Loucy (cell line): ENCODE results near the gene CDY2A.
"Not testable (repeated sequence)": the region's sequence is repeated elsewhere in the genome, so short reads cannot be mapped to it uniquely, and the experiment has no call there.

Experiments
- H2AFZ ChIP-seq: fragments of 200-600 bp; sonication (generic); 2 replicates; pipeline ENCODE4 v1.6.0; 2016; ENCODE audit warnings: antibody characterized with exemption, mild to moderate bottlenecking, low read length, moderate library complexity
- H3F3A ChIP-seq: fragments of 200-600 bp; 2 replicates; pipeline ENCODE4 v1.6.0; 2016; ENCODE audit warnings: antibody characterized with exemption, low read depth, mild to moderate bottlenecking
- H3K27me3 ChIP-seq: fragments of 200-600 bp; sonication (generic); 2 replicates; pipeline ENCODE4 v1.6.1; 2014; ENCODE audit warnings: low read length, mild to moderate bottlenecking; ENCODE audit not compliant: insufficient read depth, poor library complexity, severe bottlenecking
- H3K36me3 ChIP-seq: fragments of 200-600 bp; sonication (generic); 2 replicates; pipeline ENCODE4 v1.6.1; 2016; ENCODE audit warnings: low read length; ENCODE audit not compliant: insufficient read depth
- H3K4me1 ChIP-seq: fragments of 200-600 bp; sonication (generic); 2 replicates; pipeline ENCODE4 v1.5.1; 2014; ENCODE audit warnings: low read length, mild to moderate bottlenecking; ENCODE audit not compliant: insufficient read depth, poor library complexity, severe bottlenecking
- H3K4me2 ChIP-seq: fragments of 200-600 bp; sonication (generic); 2 replicates; pipeline ENCODE4 v1.6.0; 2014; ENCODE audit warnings: antibody characterized with exemption, low read length, low read depth, mild to moderate bottlenecking; ENCODE audit not compliant: poor library complexity, severe bottlenecking
- H3K4me3 ChIP-seq: fragments of 200-600 bp; sonication (generic); 2 replicates; pipeline ENCODE4 v1.5.1; 2014; ENCODE audit warnings: low read length, mild to moderate bottlenecking, mixed read lengths; ENCODE audit not compliant: poor library complexity, severe bottlenecking
- H3K79me2 ChIP-seq: fragments of 200-600 bp; sonication (generic); 2 replicates; pipeline ENCODE4 v1.6.1; 2014; ENCODE audit warnings: low read length; ENCODE audit not compliant: insufficient read depth
- H3K9ac ChIP-seq: fragments of 200-600 bp; sonication (generic); 2 replicates; pipeline ENCODE4 v1.6.0; 2014; ENCODE audit warnings: mild to moderate bottlenecking, low read depth, low read length, moderate library complexity; ENCODE audit not compliant: poor library complexity, severe bottlenecking
- H3K9me2 ChIP-seq: fragments of 200-600 bp; sonication (generic); replicated peaks from 2 replicates; pipeline ENCODE4 v1.6.1; 2016; ENCODE audit warnings: low read depth, low read length, mixed read lengths
- H3K9me3 ChIP-seq: fragments of 200-600 bp; sonication (generic); 2 replicates; pipeline ENCODE4 v1.6.1; 2014; ENCODE audit warnings: mild to moderate bottlenecking, antibody characterized with exemption, low read length, low read depth; ENCODE audit not compliant: insufficient read depth
- H4K20me1 ChIP-seq: fragments of 200-600 bp; sonication (generic); 2 replicates; pipeline ENCODE4 v1.6.0; 2014; ENCODE audit warnings: antibody characterized with exemption, low read length, mild to moderate bottlenecking; ENCODE audit not compliant: insufficient read depth, poor library complexity, severe bottlenecking

The CDY2A gene, protein sequence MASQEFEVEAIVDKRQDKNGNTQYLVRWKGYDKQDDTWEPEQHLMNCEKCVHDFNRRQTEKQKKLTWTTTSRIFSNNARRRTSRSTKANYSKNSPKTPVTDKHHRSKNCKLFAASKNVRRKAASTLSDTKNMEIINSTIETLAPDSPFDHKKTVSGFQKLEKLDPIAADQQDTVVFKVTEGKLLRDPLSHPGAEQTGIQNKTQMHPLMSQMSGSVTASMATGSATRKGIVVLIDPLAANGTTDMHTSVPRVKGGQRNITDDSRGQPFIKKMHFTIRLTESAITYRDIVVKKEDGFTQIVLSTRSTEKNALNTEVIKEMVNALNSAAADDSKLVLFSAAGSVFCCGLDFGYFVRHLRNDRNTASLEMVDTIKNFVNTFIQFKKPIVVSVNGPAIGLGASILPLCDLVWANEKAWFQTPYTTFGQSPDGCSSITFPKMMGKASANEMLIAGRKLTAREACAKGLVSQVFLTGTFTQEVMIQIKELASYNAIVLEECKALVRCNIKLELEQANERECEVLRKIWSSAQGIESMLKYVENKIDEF

DNA sequence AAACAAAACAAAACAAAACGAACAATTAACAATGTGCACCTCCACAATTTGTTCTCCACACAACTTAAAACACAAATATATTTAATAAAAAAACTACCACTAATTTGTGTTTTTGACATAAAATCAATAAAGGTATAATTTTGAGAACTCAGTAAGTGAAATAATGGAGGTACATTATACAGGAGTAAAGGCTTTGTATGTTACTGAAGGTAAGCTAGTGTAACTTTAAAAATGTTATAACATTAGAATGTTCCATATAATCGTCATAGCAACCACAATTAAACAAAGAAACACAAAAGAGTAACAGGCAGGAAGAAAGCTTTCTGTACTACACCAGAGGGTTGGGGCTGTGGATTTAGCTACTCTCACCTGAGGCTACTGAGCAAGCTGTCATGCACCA is at the start of gene CDY2A:
Gene CDY2A (plus strand): TSS at position 301 of the 400 bp plus-strand sequence. CDS start 328 bp downstream, outside the sequence.
- H4K20me1 ChIP-seq, H3K9me3 ChIP-seq, H3F3A ChIP-seq, H3K4me3 ChIP-seq, H3K79me2 ChIP-seq, H3K4me1 ChIP-seq, H3K4me2 ChIP-seq, H3K27me3 ChIP-seq, H3K9me2 ChIP-seq, H3K9ac ChIP-seq, H2AFZ ChIP-seq, H3K36me3 ChIP-seq: not testable (repeated sequence)

DNA sequence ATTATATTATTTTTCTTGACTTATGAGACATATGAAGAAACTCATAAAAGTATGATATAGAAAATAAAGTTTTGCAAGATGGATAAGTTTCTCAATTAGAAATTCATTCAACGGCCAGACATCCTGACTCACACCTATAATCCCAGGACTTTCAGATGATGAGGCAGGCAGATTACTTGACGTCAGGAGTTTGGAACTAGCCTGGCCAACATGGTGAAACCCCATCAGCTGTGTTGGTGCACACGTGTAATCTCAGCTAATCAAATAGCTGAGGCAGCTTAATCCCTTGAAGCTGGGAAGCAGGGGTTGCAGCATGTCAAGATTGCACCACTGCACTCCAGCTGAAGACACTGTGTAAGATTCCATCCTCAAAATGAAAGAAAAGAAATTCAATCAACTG is 28.0 kb upstream of the CDY2A start:
- H4K20me1 ChIP-seq, H2AFZ ChIP-seq, H3K27me3 ChIP-seq, H3K9ac ChIP-seq, H3K4me2 ChIP-seq, H3K4me3 ChIP-seq, H3F3A ChIP-seq, H3K9me3 ChIP-seq, H3K36me3 ChIP-seq, H3K9me2 ChIP-seq, H3K4me1 ChIP-seq, H3K79me2 ChIP-seq: not testable (repeated sequence)

DNA sequence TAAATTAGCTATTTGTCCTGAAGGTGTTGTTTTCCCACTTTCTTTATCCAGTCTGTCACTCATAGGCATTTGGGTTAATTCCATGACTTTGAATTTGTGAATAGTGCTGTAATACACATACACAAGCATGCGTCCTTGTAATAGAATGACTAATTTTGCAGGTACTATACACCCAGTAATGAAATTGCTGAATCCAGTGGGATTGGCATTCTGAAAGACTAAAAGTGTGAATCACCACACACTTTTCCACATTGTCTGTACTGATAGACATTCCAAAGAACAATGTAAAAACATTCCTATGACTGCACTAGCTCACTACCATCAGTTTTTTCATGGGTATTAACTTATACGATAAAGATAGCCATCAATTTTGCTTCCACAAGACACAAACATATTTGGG is 27.3 kb upstream of the CDY2A start:
- H3K4me1 ChIP-seq, H3K4me2 ChIP-seq, H3K79me2 ChIP-seq, H4K20me1 ChIP-seq, H3K9ac ChIP-seq, H2AFZ ChIP-seq, H3F3A ChIP-seq, H3K27me3 ChIP-seq, H3K9me3 ChIP-seq, H3K4me3 ChIP-seq, H3K9me2 ChIP-seq, H3K36me3 ChIP-seq: not testable (repeated sequence)

DNA sequence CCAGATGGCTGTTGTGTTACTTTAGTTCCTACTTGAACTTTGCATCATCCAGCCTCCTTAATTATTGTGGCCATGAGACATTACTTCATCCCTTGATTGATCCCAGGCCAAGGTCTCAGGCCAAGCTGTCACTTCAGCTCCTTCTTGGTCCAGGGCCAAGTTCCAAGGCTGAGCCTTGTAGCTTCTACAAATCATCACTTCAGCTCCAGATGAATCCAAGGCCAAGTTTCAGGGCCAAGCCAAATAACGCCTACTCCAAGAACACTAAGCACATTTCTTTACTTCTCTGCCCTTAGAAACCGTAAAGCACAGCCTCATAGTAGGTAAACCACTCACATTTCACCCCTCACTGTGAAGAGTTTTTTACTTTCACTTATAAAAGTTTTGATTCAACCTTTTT is 1.7 kb upstream of the CDY2A start:
- H3K4me3 ChIP-seq, H3K9me2 ChIP-seq, H3K36me3 ChIP-seq, H2AFZ ChIP-seq, H4K20me1 ChIP-seq, H3K9me3 ChIP-seq, H3K79me2 ChIP-seq, H3K9ac ChIP-seq, H3K27me3 ChIP-seq, H3K4me1 ChIP-seq, H3F3A ChIP-seq, H3K4me2 ChIP-seq: not testable (repeated sequence)

DNA sequence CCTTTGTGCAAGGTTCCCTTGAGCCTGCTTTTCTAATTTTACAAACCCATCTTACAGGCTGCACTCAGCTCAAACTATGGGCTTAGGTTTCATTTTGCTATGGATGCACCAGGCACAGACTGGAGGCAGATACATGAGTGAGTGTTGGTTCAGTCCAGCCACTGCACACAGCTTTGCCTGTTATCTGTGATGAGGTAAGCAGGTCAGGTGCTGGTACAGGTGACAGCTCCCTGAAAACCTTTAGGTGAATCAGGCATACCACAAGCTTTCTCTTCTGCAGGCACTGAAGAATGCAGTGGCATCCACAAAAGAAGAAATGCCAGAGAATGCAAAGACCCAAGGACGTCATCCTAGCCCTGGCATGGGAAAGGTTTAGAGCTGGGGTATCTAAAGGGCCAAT is 3.3 kb downstream of the CDY2A start:
- H3K4me3 ChIP-seq, H3K4me2 ChIP-seq, H3K4me1 ChIP-seq, H3F3A ChIP-seq, H3K9me2 ChIP-seq, H3K79me2 ChIP-seq, H4K20me1 ChIP-seq, H3K27me3 ChIP-seq, H2AFZ ChIP-seq, H3K9ac ChIP-seq, H3K9me3 ChIP-seq, H3K36me3 ChIP-seq: not testable (repeated sequence)

DNA sequence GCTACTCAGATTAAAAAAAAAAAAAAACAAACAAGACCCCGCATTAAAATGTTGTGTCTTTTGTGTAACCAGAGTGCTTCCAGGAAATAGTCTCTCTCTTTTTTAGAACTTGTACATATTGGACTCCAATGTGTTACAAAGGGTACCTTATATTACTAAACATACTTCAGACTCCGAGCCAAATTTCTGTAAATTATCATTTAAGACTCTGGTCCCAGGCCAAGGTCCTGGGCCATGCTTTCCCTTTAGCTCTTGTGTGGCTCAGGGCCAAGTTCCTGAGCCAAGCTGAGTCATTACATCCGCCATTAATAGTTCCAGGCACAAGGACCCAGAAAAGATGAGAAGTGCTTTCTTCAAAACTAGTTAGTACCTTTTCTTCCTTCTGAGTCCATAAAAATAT is 4.6 kb downstream of the CDY2A start:
- H3K4me3 ChIP-seq, H3K4me1 ChIP-seq, H2AFZ ChIP-seq, H3K27me3 ChIP-seq, H3K4me2 ChIP-seq, H3K9me2 ChIP-seq, H3K9me3 ChIP-seq, H3K36me3 ChIP-seq, H3F3A ChIP-seq, H4K20me1 ChIP-seq, H3K9ac ChIP-seq, H3K79me2 ChIP-seq: not testable (repeated sequence)

DNA sequence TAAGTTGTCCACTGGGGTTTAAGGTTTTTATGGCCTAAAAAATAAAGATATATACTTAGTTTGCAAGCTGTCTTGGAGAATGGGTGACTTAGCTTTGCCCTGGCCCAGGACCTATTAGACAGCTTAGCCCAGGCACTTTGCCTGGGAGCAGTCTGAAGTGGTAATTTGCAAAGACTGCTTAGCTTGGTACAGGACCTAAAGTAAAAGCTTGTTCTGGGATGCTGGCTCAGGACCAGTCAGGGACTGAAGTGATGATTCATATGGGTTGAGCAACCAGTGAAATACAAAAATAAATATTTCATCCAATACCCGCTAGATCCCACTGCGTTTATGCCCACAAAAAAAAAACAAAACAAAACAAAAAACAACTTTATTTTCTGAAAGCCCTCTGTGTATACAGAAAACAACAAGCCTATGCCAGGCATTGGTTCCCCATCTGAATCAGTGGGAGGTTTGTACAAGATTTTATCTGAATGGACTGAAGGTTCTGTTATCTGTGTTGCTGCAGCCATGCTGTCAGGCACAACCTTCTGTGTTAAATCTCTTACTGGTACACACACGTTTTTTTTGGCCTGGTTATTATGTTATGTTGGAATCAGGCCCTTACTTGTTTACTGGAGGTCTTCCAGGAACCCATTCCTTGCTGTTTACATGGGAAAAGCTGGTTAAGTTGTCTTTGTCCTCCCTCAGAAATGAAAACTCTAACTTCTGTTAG is 8.7 kb downstream of the CDY2A start:
- H3K27me3 ChIP-seq, H3K36me3 ChIP-seq, H3F3A ChIP-seq, H3K79me2 ChIP-seq, H3K9ac ChIP-seq, H3K4me1 ChIP-seq, H2AFZ ChIP-seq, H3K4me2 ChIP-seq, H3K4me3 ChIP-seq, H3K9me3 ChIP-seq, H3K9me2 ChIP-seq, H4K20me1 ChIP-seq: not testable (repeated sequence)
